ENCODE measurements around the gene SDR42E1.

SDR42E1 gene

DNA sequence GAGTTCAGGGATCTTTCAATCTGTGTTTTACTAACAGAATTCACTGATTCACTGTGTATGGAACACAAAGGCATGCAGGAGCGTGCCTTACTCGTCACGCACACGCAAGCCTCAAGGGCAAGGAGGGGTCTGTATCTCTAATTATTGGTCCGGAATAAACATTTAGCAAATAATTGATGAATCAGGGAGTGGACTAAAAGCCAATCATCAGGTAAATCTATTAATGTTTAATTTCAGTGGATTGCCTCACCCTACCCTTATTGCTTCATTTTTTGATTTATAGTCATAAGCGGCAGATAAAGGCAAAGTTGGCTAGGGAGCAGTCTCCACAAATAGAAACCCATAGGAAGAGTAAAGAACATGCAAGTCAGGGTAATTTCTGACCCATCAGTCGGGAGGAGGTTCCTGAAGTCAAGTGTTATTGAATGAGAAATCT, 16.4 kb upstream of the SDR42E1 start:
- Histone ChIP-seq H3K4me3 (no peak overlapping the region), H3K36me3 (no peaks in the 10 kb centered on the region), H3K4me2 (no peak overlapping the region), H4K20me1 (no peaks in the 10 kb centered on the region), H3K27ac (no peak overlapping the region), H3K9ac (no peak overlapping the region), H3K4me1 (peaks cover 0 to 5% (median 0%) of the 10 kb centered on the region in 10 experiments; a peak in 2 of 20 replicates), H3K27me3 (no peaks in the 10 kb centered on the region), H3K9me3 (replicated peaks in 1 of 11) (peaks cover 0 to 9% (median 5%) of the 10 kb centered on the region in 11 experiments; a peak in 6 of 22 replicates)
- TF ChIP-seq Cebpa-rat (IDR thresholded peaks at IDR 0.05), result no peak

DNA sequence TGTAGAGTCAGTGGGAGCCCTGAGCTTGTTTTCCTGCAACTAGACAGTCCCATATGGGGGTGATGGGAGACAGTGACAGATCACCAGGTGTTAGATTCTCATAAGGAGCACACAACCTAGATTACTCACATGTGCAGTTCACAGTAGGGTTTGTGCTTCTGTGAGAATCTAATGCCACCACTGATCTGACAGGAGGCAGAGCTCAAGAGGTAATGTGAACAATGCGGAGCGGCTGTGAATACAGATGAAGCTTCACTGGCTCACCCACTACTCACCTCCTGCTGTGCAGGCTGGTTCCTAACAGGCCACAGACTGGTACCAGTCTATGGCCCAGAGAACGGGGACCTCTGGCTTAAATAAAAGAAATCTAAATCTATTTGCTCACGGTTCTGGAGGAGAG, 13.6 kb upstream of the SDR42E1 start:
- Histone ChIP-seq H3K36me3 (no peaks in the 10 kb centered on the region), H3K4me3 (no peak overlapping the region), H3K9ac (no peak overlapping the region), H3K4me1 (no peaks in the 10 kb centered on the region), H4K20me1 (no peaks in the 10 kb centered on the region), H3K27me3 (no peaks in the 10 kb centered on the region), H3K27ac (no peak overlapping the region), H3K9me3 (replicated peaks in 1 of 11) (peaks cover 0 to 9% (median 5%) of the 10 kb centered on the region in 11 experiments; a peak in 6 of 22 replicates), H3K4me2 (no peak overlapping the region)
- no peak for TF ChIP-seq Cebpa-rat (IDR thresholded peaks at IDR 0.05)

DNA sequence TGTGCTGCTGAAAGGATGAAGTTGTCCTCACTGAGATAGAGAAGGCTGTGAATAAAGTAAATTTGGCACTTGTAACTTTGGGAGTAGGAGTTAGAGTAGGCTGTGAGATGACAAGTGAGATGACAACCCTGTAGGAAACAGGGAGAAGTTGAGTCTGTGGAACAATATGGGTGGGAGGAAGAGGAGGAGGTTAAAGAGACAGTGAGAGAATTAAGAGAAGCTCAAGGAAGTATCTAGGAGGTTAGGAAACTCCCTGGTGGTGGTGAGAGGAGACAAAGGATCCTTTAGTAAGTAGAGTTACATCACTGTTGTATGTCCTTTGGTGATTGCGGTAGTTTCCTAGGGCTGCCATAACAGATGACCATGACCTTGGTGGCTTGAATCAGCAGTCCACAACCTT, 13.0 kb upstream of the SDR42E1 start:
- no peak for TF ChIP-seq Cebpa-rat (IDR thresholded peaks at IDR 0.05)
- no peaks in the 10 kb centered on the region for H3K4me1 ChIP-seq
- H3K9me3 ChIP-seq (replicated peaks in 1 of 11), result peaks cover 0 to 9% (median 5%) of the 10 kb centered on the region in 11 experiments; a peak in 6 of 22 replicates
- H3K27me3 ChIP-seq, result no peaks in the 10 kb centered on the region
- H3K4me2 ChIP-seq, result no peak overlapping the region
- no peaks in the 10 kb centered on the region for H4K20me1 ChIP-seq
- no peaks in the 10 kb centered on the region for H3K36me3 ChIP-seq
- H3K9ac ChIP-seq, result no peak overlapping the region
- no peak overlapping the region for H3K27ac ChIP-seq
- no peak overlapping the region for H3K4me3 ChIP-seq

DNA sequence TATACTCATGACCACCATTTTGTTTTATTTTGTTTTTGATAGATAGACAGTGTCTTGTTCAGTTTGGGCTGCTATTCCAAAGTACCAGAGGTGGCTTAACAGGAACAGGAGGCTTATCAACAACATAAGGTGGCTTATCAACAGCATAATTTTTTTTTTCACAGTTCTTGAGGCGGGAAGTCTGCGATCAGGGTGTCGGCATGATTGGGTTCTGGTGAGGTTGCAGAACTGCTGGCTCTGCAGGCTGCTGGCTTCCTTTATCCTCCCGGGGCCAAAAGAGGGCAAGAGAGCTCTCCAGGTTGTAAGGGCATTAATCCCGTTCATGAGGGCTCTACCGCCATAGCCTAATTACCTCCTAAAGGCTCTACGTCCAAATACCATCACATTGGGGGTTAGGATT, 11.9 kb upstream of the SDR42E1 start:
- H3K9ac ChIP-seq, result no peak overlapping the region
- H3K9me3 ChIP-seq (replicated peaks in 1 of 11), result peaks cover 0 to 9% (median 5%) of the 10 kb centered on the region in 11 experiments; a peak in 6 of 22 replicates
- TF ChIP-seq Cebpa-rat (IDR thresholded peaks at IDR 0.05), result no peak
- no peaks in the 10 kb centered on the region for H3K27me3 ChIP-seq
- no peaks in the 10 kb centered on the region for H3K4me1 ChIP-seq
- no peak overlapping the region for H3K4me2 ChIP-seq
- H3K27ac ChIP-seq, result no peak overlapping the region
- H4K20me1 ChIP-seq, result no peaks in the 10 kb centered on the region
- no peaks in the 10 kb centered on the region for H3K36me3 ChIP-seq
- no peak overlapping the region for H3K4me3 ChIP-seq

DNA sequence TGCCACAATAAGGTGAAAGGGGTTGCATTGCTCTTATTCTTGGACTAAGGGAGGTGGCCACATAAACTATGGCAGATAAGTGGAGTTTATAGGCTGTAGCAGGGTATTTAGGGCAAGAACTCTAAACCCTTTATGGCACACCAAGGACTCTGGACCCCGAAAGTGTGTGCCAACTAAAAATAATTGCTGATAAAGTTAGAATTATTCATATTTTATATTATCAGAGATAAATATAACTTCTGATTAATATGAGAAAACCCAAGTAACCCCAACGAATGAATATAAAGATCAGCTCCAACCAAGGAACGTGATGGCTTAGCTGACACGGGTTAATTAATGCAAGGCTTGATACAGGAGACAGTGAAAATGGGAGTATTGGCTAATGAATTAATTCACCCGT, 8.8 kb upstream of the SDR42E1 start:
- Histone ChIP-seq H3K36me3 (no peaks in the 10 kb centered on the region), H3K27me3 (no peaks in the 10 kb centered on the region), H3K4me3 (no peak overlapping the region), H3K27ac (no peak overlapping the region), H3K9ac (no peak overlapping the region), H3K4me1 (no peaks in the 10 kb centered on the region), H4K20me1 (no peaks in the 10 kb centered on the region), H3K9me3 (replicated peaks in 1 of 11) (peaks cover 6 to 15% (median 9%) of the 10 kb centered on the region in 11 experiments; a peak in 21 of 22 replicates), H3K4me2 (no peak overlapping the region)
- no peak for TF ChIP-seq Cebpa-rat (IDR thresholded peaks at IDR 0.05)

DNA sequence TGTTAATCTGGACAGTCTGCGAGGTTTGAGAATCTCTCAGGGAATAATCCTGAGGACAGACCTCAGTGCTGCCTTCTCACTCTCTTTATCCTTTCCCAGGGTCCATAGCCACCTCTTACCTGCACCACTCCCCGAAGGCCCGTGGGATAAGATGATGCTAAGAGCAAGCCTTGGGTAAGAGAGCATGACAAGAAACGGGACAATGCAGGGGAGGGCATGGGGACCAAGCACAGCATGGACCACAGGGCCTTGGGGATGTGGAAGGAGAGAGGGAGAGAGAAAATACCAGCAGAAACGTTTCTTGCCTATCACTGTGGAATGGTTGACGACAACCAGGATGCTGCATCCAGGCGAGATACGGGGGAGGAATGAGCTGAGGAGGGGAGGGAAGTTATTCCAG, 8.3 kb upstream of the SDR42E1 start:
- H3K4me1 ChIP-seq, result no peaks in the 10 kb centered on the region
- H3K9ac ChIP-seq, result no peak overlapping the region
- H3K4me2 ChIP-seq, result no peak overlapping the region
- no peaks in the 10 kb centered on the region for H3K36me3 ChIP-seq
- H3K9me3 ChIP-seq (replicated peaks in 1 of 11), result peaks cover 9 to 18% (median 12%) of the 10 kb centered on the region in 11 experiments; a peak in 21 of 22 replicates
- H3K27ac ChIP-seq, result no peak overlapping the region
- H3K4me3 ChIP-seq, result no peak overlapping the region
- H3K27me3 ChIP-seq, result no peaks in the 10 kb centered on the region
- no peaks in the 10 kb centered on the region for H4K20me1 ChIP-seq
- TF ChIP-seq Cebpa-rat (IDR thresholded peaks at IDR 0.05), result no peak

DNA sequence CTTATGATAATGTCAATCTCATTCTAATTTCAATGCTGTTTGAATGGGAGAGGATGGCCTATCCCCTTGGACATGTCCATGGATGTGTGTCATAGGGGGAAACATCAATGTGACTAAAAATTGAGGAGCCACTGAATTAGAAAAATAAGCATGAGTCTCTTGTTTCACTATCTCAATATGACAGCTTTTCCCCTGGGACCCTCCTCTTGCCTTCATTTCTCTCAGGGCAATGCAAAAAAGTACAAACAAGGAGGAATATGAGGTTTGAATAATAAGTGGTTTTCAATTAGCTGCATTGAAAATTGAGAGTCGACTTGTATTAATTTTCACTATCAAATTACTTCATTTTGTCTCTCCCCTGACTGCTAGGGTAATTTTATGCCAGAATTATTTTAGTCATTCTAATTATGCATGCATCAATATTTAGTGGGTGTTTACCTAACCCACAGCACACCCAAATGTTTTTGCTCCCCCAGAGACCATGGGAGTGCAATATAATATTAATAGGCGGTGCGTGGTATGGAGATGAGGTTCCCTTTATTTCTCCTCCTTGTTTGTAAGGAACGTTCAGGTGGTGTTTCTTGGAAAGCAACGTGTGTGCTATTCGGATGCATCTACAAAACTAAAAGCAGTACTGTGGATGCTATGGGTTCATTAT, 6.8 kb upstream of the SDR42E1 start:
- no peak for TF ChIP-seq Cebpa-rat (IDR thresholded peaks at IDR 0.05)
- H3K27ac ChIP-seq, result no peak overlapping the region
- no peaks in the 10 kb centered on the region for H3K36me3 ChIP-seq
- no peak overlapping the region for H3K4me3 ChIP-seq
- H3K4me2 ChIP-seq, result no peak overlapping the region
- no peaks in the 10 kb centered on the region for H3K4me1 ChIP-seq
- no peak overlapping the region for H3K9ac ChIP-seq
- H3K27me3 ChIP-seq, result no peaks in the 10 kb centered on the region
- no peaks in the 10 kb centered on the region for H4K20me1 ChIP-seq
- peaks cover 9 to 21% (median 15%) of the 10 kb centered on the region in 11 experiments; a peak in 21 of 22 replicates for H3K9me3 ChIP-seq (replicated peaks in 1 of 11)

DNA sequence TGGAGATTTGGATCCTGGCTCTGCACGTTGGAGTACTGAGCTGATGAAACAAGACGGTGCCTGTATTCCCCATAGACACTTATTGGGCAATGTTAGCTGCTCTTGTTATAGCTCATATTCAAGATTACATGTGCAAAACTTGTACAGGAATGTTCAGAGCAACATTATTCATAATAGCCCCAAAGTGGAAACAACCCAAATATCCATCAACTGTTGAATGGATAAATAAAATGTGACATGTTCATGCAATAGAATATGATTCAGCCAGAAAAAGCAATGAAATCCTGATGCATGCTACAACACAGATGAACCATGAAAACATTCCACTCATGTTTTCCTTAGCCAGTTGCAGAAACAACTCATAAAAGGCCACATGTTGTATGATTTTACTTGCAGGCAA, 5.7 kb upstream of the SDR42E1 start:
- Histone ChIP-seq H4K20me1 (no peaks in the 10 kb centered on the region), H3K27ac (no peak overlapping the region)
- TF ChIP-seq Cebpa-rat (IDR thresholded peaks at IDR 0.05), result no peak

DNA sequence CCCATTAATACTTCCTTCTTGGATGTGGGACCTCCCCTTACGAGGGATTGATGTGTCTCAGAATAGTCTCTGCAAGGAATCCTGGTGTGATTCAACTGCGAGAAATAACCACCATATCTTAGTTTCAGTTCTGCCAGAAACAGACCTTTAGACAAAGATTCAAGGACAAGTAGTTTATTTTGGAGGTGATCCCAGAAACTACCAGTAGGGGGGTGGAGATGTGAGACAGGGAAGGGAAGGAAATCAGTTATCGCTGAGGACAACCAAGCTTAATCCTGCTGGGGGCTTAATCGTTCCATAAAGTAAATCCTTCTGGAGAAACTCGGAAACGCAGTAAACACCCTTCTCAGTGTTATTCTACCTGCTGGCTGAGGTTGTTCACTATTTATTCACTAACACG, 5.0 kb upstream of the SDR42E1 start:
- no peak overlapping the region for H3K9ac ChIP-seq
- no peaks in the 10 kb centered on the region for H3K27me3 ChIP-seq
- no peaks in the 10 kb centered on the region for H4K20me1 ChIP-seq
- no peak overlapping the region for H3K27ac ChIP-seq
- no peak for TF ChIP-seq Cebpa-rat (IDR thresholded peaks at IDR 0.05)
- no peak overlapping the region for H3K4me2 ChIP-seq
- H3K4me3 ChIP-seq, result no peak overlapping the region
- H3K4me1 ChIP-seq, result no peaks in the 10 kb centered on the region
- no peaks in the 10 kb centered on the region for H3K36me3 ChIP-seq
- peaks cover 14 to 38% (median 31%) of the 10 kb centered on the region in 11 experiments for H3K9me3 ChIP-seq (replicated peaks in 1 of 11)

More for the DNA sequence above, 5.7 kb upstream of the SDR42E1 start:
- Histone ChIP-seq H3K4me3 (no peak overlapping the region), H3K36me3 (no peaks in the 10 kb centered on the region), H3K9ac (no peak overlapping the region), H3K27me3 (no peaks in the 10 kb centered on the region), H3K4me1 (no peaks in the 10 kb centered on the region), H3K9me3 (replicated peaks in 1 of 11) (peaks cover 9 to 31% (median 24%) of the 10 kb centered on the region in 11 experiments; a peak in 21 of 22 replicates), H3K4me2 (no peak overlapping the region)

DNA sequence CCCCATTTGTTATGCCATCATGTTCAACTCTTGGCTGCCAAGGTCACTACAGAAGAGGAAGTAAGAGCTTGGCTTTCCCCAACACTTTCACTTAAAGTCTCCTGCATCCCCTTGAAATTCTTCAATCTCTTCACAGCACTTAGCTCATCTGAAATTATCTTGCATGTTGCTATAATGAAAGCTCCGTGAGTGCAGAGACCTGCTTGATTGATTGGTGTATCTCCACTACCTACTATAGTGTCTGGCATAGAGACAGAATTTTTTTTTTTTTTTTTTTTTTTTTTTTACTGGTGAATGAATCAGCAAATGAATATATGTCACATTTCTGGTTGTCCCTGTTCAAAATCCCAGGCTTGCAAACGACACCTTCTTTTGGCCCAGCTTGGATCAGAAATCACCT, 1.9 kb upstream of the SDR42E1 start:
- TF ChIP-seq Cebpa-rat (IDR thresholded peaks at IDR 0.05), result no peak
- H3K27ac ChIP-seq, result no peak overlapping the region
- no peaks in the 10 kb centered on the region for H3K27me3 ChIP-seq
- peaks cover 0 to 9% (median 0%) of the 10 kb centered on the region in 11 experiments; a peak in 1 of 22 replicates for H3K36me3 ChIP-seq
- H3K4me3 ChIP-seq, result no peak overlapping the region
- H4K20me1 ChIP-seq, result no peaks in the 10 kb centered on the region
- H3K4me2 ChIP-seq, result no peak overlapping the region
- H3K9me3 ChIP-seq (replicated peaks in 1 of 11), result peaks cover 45 to 70% (median 62%) of the 10 kb centered on the region in 11 experiments
- H3K9ac ChIP-seq, result no peak overlapping the region
- no peaks in the 10 kb centered on the region for H3K4me1 ChIP-seq

Measured in BLaER1 treated with 17β-estradiol and CSF1 and Interleukin-3, amounts not matched to agents 10 nM and 100 nM (cell line).